Measurements from ENCODE around the gene SERPINA10.

SERPINA10 gene, protein sequence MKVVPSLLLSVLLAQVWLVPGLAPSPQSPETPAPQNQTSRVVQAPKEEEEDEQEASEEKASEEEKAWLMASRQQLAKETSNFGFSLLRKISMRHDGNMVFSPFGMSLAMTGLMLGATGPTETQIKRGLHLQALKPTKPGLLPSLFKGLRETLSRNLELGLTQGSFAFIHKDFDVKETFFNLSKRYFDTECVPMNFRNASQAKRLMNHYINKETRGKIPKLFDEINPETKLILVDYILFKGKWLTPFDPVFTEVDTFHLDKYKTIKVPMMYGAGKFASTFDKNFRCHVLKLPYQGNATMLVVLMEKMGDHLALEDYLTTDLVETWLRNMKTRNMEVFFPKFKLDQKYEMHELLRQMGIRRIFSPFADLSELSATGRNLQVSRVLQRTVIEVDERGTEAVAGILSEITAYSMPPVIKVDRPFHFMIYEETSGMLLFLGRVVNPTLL

DNA sequence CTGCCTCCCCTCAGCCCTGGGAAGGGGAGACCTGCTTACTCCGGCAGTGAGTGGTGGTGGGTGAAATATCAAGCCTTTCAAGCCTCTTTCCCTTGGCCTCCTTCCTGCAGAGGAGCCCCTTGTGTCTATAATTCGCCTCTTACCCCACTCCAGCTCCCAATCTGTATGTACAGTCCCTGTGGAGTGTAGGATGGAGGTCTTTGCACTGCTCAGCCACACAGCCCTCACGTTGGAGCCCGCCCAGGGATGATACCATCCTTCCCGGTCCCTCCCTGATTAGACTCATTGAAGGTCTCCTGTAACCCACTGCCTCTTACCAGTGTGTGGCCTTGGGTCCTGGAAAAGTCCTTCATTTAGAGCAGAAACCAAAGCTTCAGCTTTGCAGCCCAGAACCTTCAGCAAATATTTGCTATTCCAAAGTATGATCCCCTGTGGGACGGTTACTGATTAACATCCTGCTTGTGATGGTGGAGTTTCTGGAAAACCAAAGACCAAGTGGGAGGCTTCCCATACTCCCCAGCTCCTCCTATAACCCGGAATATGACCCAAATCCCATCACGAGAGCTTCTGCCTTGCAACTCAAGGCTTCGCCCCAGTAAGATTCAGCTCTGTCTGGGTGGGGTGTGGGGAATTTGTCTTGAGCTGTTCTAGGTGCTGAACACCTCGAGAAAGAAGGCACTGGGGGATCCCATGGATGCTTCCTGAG lies at the start of gene SERPINA10:
TSS of gene SERPINA10 (minus strand) at position 397 of the 706 bp plus-strand sequence. CDS start 2,675 bp downstream, outside the sequence.
- DNase-seq: no peak

- DNase-seq: no peak
These were observed 49.4 kb upstream of the SERPINA10 start for GRCh38 chr14:94342334-94342934.

GRCh38 chr14:94341656-94342333 lies 48.7 kb upstream of the SERPINA10 start:
- DNase-seq: no peak

- DNase-seq: no peak
These were observed 47.5 kb upstream of the SERPINA10 start for GRCh38 chr14:94340533-94340932.

DNA sequence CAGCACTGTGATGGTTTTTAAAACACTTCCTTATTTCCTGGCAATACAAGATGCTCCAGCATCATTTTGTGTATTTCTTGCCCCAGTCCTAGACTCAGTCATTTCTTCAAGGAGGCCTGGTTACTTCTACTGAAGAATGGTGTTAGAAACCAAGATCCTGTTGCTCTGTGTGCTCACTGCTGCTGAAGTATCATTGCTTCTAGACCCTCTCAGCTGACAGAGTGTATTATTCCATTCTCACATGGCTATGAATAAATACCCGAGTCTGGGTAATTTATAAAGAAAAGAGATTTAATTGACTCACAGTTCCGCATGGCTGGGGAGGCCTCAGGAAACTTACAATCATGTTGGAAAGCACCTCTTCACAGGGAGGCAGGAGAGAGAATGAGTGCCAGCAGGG lies 45.0 kb upstream of the SERPINA10 start:
- DNase-seq: no peak

DNA sequence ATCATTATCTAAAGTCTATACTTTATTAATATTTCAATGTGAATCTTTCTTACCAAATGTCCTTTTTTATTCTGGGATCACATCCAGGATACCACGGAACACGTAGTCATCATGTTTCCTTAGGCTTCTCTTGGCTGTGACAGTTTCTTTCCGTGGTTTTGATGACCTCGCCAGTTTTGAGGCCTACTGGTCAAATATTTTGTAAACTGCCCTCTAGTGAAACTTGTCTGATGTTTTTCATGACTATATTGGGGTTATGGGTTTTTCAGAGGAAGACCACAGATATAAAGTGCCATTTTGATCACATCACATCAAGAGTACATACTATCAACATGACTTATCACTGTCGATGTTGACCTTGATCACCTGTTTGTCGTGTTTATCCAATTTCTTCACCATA lies 44.2 kb upstream of the SERPINA10 start:
- no peak for DNase-seq

DNA sequence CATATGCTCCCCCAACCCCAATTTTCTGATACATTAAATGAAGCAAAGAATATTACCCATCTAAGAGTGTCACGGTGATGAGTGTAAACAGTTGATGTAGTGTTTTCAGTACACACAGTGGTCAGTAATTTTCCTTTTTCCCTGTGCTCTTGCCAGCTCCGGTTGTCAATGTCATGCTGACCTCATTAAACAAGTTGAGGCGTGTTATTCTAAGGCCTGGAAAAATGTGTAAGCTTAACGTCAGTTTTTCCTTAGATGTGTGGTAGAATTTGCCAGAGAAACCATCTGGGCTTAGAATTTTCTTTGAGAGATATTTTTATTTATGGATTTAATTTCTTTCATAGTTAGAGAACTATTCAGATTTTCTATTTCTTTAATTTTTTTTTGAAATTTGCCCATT lies 41.8 kb upstream of the SERPINA10 start:
- DNase-seq: no peak

GRCh38 chr14:94332587-94332986 lies 39.5 kb upstream of the SERPINA10 start:
- no peak for DNase-seq

DNA sequence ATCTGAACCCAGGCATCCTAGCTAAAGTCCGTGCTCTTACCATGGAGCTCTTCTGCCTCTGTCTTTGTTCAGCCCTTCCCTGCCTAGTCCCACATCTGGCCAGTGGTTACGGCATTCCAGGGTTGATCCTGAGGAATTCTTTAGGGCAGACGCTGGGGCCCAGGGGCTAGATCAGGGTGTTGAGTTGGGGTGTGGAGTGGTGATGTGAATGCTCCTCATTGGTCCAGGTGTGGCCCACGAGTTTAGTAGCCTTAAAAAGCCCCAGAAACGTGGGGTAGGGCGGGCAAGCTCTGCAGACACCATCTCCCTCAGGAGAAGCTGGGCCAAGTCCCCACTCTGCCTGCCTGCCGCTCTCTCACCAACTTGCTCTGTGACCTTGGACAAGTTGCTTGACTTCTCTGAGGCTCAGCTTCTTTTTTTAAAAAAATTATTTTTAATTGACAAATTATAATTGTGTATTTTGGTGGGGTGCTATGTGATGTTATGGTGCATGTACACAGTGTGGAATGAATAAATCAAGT lies 39.1 kb upstream of the SERPINA10 start:
- DNase-seq: no peak

DNA sequence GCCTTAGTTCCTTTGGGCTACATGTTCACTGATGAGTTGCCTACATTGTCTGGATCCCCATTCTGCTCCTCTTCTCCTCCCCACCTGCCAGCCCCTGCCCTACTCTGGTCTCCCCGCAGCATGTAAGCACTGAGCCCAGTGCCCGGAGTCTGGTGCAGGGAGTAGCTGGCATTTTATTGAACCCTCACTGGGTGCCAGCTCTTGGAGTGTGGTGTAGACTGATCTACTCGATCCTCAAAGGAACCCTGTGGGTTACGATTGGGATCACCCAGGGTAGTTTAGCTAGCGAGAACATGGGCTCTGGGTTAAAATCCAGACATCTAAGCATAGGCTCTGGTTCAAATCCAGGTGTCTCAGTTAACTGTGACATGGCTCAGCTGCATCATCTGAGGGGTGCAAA lies 38.4 kb upstream of the SERPINA10 start:
- no peak for DNase-seq

DNA sequence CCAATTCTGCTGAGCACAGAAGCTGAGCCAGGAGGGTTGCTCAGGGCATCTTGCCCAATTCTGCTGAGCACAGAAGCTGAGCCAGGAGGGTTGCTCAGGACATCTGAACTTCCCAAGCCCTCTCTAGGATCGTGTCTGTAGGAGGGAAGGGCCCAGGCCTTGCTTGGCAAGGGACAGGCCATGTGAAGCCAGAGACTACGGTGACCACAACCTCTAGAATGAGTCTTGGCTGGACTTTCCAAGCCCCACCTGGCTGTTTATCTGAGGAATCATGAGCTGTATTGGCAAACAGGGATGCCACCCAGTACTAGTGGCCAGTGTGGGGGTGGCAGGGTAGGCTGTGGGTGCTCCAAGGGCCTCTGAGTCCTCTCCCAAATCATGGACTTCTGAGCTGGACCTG lies 37.8 kb upstream of the SERPINA10 start:
- DNase-seq: no peak

GRCh38 chr14:94330432-94330831 lies 37.4 kb upstream of the SERPINA10 start:
- no peak for DNase-seq

- no peak for DNase-seq
These were observed 36.8 kb upstream of the SERPINA10 start for GRCh38 chr14:94329857-94330256.

DNA sequence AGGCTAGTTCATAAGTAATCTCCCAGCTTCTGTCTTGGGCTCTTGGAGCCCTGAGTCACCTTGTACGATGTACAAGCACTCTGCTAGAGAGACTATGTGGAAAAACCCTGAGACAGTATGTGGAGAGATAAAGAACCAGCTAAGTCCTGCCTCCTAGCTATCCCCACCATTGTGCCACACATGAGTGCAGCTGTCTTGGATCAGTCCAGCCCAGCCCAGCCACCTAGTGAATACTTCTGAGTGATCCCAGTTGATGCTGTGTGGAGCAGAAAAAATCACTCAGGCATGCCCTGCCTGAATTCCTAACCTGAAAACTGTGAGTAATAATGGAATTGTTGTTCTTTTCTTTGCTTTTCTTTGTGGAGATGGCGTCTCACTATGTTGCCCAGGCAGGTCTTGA lies 35.1 kb upstream of the SERPINA10 start:
- no peak for DNase-seq

- DNase-seq: no peak
These were observed 29.8 kb upstream of the SERPINA10 start, which contains the start of gene SERPINA6 for GRCh38 chr14:94322648-94323570. Gene SERPINA6 (minus strand): TSS chr14:94323336. CDS start chr14:94314648, 8,688 bp downstream.

- no peak for DNase-seq
These were observed 28.6 kb upstream of the SERPINA10 start for GRCh38 chr14:94321421-94322271.

DNA sequence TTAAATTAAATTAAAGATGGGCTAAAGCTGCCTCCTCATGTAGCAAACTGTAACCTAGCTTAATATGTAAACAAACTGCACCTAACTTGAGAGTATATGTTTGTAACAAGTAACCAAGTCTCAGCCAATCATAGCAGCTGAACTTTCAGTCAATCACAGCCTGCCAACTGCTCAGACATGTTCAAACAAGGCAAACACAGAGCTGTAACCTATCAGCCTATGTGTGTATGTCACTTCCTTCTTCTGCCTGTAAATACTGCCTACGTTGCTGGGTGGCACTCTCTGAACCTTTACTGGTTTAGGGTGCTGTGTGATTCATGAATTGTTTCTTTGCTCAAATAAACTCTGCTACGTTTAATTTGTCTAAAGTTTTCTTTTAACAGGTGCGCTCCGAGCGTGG lies 27.2 kb upstream of the SERPINA10 start:
- no peak for DNase-seq

DNA sequence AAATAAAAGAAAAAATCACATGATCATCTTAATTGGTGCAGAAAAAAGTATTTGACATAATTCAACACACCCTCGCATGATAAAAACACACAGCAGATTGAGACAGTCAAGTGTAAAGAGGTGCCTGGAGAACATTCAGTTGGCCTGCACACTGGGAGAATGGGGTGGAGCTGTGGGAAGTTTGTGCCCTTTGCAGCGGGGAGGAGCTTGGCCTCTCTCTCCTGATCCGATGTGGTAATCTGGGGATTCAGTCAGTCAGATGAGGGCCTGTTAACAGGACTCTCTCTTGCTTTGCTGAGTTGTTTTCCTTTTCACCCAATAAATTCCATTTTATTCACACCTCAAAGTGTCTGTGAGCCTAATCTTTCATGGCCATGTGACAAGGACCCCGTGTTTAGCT lies 24.2 kb upstream of the SERPINA10 start:
- DNase-seq: no peak

DNA sequence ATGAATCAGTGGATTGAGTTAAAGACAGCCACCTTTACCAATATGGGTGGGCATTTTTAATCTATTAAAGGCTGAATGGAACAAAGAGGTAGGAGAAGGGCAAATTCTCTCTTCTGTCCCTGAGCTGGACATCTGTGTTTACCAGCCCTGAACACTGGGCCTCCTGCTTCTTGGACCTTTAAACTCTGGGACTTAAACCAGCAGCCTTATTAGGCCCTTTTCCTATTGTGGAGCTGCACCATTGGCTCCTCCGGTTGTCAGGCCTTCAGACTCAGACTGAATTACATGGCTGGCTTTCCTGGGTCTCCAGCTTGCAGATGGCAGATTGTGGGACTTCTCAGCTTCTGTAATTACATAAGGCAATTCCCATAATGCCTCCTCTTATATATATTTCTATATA lies 23.6 kb upstream of the SERPINA10 start:
- DNase-seq: no peak

GRCh38 chr14:94314890-94315289 lies 21.8 kb upstream of the SERPINA10 start:
- no peak for DNase-seq
